GM18507 (cell line): ENCODE results near the gene BCL11B.

Experiments
- DNase-seq: peaks from one replicate; pipeline ENCODE4 v3.0.0; 2011; ENCODE audit warnings: low read depth; ENCODE audit not compliant: insufficient read length; ENCODE audit errors: extremely low spot score
- FAIRE-seq: peaks from 2 replicates; lab custom pipeline; 2011; peaks lifted over from hg19 to GRCh38; lab: Jason Lieb, UNC

The BCL11B gene

GRCh38 chr14:99288948-99289347 lies 17.0 kb upstream of the BCL11B start:
- FAIRE-seq (no peak), DNase-seq (no peak)

- FAIRE-seq: no peak
- DNase-seq: no peak
These were observed 15.4 kb upstream of the BCL11B start for GRCh38 chr14:99287269-99287942.

- FAIRE-seq: peak; percentile 87
- no peak for DNase-seq
These were observed 14.8 kb upstream of the BCL11B start for GRCh38 chr14:99286761-99287160.

DNA sequence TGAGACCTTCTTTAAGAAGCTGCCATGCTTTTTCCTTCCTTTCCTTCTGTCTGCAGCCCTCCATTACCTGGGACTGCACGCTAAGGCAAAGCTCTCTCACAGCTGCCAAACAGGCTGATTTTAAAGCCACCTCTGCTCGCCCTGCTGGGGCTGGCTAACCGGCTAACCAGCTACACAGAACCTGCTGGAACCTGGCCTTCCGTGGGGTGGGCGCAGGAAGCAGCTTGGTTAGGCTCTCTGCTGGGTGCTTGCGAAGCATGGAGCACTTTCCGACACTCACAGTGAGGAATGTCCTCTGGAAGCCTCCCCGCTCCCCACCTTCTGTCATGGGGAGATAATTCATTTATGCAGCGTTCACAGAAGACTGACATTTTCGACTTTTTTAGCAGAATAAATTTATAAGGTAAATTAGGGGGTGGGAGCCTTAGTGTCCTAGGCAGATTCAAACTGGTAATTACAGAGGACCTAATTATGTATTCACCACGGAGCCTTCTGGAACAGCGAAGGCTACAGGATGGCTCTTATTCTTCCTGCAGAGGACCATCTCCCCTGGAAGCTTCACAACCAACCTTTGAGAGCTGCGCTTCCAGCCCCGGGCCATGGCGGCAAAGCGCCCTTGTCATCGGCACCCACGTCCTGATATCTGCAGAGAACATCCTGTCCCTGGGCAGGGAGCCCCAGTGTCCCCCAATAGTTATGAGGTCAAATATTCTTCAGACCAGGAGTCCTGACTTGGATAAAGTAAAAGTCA lies 12.4 kb upstream of the BCL11B start:
- FAIRE-seq (no peak), DNase-seq (no peak)

DNA sequence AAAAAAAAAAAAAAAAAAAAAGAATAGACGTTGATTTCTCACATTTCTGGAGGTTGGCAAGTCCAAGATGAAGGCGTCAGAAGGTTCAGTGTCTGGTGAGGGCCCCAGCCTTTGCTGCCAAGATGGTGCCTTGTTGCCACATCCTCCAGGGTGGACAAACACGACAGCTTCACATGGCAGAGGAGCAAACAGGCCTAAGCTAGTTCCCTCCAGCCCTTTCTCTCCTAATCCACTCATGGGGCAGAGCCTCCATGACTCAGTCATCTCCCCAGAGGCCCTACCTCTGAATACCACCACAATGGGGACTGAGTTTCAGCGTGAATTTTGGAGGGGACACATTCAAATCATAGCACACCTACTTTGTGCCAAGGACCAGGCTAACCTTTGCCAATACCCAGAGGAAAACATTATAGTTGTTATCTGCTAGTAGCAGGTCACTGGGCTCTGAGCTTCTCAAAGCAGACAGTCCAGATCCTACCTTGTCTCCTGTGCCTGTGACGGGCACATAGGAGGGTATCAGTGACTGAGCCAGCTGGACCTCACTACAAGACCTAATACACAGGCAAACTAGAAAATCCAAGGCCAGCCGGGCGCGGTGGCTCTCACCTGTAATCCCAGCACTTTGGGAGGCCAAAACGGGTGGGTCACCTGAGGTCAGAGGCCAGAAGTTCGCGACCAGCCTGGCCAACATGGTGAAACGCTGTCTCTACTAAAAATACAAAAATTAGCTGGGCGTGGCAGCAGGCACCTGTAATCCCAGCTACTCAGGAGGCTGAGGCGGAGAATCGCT lies 10.5 kb upstream of the BCL11B start:
- DNase-seq: no peak
- no peak for FAIRE-seq

GRCh38 chr14:99281396-99281795 lies 9.4 kb upstream of the BCL11B start:
- FAIRE-seq (no peak), DNase-seq (no peak)

- FAIRE-seq (no peak), DNase-seq (no peak)
These were observed 8.9 kb upstream of the BCL11B start for GRCh38 chr14:99280852-99281251.

DNA sequence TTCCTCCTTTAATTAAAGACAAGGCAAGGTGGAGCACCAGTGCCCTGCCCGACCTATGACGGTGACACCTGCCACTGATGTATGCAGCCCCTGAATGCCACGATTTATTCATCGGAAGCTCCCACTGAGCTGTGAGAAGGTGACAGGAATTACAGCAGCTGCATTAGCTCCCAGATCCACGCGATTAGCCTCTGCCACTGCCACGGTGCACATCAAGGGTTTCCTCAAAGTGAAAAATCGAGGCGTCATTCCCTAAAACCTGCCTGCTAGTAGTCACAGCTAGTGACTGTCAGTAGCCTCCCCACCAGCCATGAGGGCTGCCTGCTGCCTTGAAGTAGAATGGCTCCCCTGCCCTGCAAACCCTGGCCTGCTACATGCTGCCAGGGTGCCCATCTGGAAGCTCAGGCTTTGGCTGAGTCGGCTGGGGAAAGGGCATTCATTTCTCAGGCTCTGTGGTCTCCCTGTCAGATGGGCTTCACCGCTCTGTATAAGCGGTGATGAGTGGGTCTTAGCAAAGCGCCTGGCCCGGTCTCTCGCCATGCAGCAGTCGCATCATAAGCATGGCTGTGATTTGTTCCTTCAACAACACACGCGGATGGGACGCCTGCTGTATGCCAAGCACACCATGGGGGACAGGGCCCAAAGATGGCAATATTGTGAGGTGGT lies 8.2 kb upstream of the BCL11B start:
- DNase-seq (no peak), FAIRE-seq (no peak)

DNA sequence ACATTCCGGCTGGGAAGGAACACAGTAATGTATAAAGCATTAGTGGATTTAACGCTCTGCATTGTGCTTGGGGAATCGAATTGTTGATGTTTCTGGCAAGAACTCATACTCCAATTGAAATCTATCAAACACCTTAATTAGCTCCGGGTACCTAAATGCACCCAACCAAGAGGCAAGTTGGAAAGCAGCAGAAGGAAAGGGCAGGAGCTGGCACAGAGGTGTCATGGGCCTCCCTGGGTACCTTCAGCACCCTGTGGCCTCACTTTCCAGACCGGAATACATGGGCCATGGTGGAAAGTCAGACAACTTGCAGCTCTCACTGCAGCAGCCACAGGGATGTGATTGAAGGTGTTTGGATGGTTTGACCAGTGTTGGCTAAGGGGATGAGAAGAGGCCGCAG lies 6.8 kb upstream of the BCL11B start:
- FAIRE-seq (no peak), DNase-seq (no peak)

GRCh38 chr14:99277530-99277929 lies 5.5 kb upstream of the BCL11B start:
- FAIRE-seq: no peak
- no peak for DNase-seq

GRCh38 chr14:99276482-99276881 lies 4.5 kb upstream of the BCL11B start:
- FAIRE-seq: no peak
- no peak for DNase-seq

DNA sequence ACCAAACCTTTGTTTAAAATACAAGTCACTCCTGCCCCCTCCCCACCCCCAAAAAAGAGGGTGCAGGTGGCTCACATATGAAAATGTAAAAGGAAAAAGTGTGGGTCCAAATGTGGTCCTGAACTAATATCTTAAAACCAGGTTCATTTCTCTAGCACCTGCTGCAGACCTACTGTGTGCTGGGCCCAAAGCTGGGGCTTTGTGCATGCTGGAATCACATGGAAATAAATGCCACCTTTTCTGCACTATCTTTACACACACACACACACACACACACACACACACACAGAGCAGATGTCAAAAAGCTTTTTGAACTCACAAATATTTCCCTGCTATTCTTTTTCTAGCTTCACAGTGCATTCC lies 3.2 kb upstream of the BCL11B start:
- no peak for DNase-seq
- no peak for FAIRE-seq

DNA sequence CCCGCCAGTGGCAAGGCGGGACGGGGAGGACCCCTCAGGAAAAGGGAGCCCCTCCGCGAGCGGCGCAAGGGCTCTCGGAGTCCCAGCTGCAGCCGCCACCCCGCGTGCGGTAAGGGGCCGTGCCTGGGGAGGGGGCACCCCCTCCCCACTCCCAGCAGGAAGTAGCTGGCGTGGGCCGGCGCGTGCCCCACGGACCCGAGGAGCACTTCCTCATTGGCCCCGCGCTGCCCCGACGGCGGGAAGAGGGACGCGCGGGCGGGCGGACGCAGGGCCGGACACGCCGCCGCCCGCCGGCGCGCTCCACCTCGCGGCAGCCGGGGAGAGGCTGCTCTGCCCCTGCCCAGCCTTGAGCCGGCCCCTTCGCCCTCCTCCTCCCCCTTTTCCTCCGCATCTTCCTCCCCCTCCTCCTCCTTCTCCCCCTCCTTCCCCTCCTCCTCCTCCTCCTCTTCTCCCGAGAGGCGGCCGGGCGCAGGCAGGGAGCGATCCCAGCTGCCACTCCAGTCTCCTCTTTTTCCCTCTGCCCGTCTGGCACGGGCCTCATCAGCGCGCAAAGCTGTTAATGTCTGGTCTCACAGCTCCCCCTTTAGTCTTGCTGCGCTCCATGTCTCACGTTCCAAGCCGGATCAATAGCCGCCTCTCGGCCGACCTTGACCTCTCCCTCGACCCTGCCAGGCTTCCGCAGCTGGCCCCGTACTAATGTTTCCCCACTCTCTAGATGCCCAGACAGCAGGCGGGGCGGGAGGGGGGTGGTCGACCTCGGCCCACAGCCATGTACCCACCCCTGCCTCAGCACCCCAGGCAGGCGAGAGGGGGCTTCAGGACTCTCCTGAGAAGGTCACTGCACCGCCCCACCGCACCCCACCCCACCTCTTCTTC lies 2.6 kb upstream of the BCL11B start:
- FAIRE-seq (no peak), DNase-seq (no peak)

- no peak for DNase-seq
- FAIRE-seq: no peak
These were observed 1.9 kb upstream of the BCL11B start for GRCh38 chr14:99273766-99274345.

DNA sequence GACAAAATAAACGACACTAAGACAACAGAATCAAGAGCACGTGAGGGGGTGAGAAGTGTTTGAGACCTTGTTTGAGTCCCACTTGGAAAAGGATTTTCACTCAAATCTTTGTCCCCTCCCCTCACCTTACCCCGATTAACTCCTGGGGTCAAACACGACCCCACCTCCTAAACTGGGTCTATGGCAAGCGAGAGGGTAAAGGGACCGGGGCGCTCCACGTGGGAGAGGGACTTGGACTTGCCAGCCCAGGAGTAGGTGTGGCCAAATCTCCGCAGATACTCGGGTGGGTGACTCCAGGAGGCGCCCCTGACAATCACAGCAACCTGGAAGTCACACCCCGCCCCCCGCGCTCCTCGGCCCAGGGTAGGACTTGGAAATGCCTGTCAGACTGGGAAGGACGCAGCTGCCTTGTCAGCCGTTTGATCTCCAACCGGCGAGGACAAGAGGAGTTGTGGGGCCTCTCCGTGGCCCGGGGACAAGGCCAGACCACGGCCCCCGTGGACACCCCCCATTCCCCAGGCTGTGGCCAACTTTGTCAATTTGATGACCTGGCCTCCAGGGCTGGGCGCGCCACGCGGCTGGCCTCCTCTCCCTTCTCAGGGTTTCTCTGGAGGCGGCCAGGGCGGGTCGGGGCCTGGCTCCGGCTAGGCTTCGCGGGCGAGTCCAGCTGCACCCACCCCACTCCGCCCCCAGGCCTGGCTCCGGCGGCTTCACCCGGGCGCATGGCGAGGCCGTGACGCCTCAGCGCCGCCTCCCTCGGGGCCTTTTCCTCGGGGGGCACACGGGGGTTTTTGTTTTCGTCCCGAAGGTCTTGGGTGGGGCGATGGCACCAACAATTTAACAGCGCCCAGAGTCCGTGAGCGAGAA lies 1.1 kb upstream of the BCL11B start:
- no peak for DNase-seq
- FAIRE-seq: no peak

DNA sequence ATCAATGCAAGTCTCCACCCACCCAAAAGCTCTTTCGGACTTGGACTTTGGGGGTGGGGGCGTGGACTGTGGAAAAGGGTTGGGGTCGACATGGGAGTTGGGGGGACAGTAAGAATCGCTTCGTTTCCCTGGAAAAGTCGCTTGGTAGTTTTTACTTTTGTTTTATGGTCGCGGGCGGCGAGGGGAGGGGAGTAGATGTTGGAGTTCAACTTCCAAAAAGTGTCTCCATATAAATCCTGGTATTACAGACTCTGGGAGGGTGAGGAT lies 568 bp upstream of the BCL11B start:
- no peak for DNase-seq
- no peak for FAIRE-seq

DNA sequence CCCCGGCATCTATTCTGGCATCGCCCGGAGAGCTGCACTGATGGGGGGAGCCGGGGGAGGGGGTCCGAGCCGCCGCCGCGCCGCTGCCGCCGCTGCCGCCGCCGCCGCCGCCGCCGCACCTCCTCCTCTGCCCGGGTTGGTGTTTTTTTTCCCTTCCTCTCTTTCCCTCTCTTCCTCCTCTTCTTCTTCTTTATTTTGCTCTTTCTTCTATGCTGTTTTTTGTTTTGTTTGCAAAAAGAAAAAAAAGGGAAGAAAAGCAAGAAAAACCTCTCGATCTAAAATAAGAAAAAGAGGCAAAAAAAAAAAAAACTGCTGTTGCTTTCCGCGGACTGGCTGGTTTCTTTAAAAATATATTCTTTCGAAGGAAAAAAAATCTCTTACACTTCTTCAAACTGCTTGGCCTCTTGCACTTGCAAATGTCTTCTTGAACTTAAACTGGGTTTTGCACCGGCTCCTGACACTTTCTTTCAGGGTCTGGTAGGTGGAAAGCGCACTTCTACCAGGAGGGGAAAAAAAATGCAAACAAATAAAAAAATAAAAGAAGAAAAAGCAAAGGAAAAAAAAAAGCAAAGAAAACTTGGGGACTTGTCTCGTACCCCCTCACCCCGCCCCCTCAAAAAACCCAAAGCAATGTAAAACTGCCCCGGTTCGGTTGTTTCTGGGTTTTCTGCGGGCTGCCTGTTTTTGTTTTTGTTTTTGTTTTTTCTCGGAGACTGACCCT lies 616 bp downstream of the BCL11B start:
- DNase-seq: no peak
- FAIRE-seq: no peak
